Stimulated activated CD8-positive, alpha-beta memory T cell treated with anti-CD3 and anti-CD28 coated beads, Interleukin-12 subunit alpha, Interleukin-12 subunit beta, amount 100 ng/mL, for 24 hours (primary cell): ENCODE results near the gene PDHB.
"Not testable (repeated sequence)": the region's sequence is repeated elsewhere in the genome, so short reads cannot be mapped to it uniquely, and the experiment has no call there.

Experiments used
- DNase-seq: peaks from one replicate; pipeline ENCODE4 v3.0.0-alpha.2; 2020; ENCODE audit errors: extremely low read depth

PDHB gene

DNA sequence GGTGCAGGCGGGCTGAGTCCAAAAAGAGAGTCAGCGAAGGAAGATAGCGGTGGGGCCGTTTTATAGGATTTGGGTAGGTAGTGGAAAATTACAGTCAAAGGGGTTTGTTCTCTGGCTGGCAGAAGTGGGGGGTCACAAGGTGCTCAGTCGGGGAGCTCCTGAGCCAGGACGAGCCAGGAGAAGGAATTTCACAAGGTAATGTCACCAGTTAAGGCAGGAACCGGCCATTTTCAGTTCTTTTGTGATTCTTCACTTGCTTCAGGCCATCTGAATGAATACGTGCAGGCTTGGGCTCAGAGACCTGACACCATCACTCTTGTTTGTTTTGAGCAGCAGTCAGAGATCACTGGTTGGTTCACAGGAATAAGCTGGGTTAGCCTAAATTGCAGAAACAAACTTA, 3.6 kb upstream of the PDHB start:
- not testable (repeated sequence) for DNase-seq

DNA sequence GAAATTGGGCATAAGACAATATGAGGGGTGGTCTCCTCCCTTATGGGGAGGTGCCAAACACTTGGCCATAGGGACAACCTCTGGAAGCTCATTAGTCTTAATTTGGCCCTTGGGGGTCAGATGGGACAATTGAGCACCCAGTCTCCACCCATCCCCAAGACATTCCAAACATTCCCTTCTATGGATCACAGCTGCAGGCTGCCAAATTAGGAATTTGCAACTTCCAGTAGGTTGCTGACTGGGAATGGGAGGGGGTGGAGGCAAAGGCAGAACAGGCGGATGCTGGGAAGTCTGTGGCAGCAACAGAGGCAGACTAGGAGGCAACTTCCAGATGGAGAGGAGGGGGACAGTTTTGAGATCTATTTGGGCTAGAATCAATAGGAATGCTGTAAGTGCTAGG, 1.4 kb upstream of the PDHB start:
- DNase-seq, result no peak

DNA sequence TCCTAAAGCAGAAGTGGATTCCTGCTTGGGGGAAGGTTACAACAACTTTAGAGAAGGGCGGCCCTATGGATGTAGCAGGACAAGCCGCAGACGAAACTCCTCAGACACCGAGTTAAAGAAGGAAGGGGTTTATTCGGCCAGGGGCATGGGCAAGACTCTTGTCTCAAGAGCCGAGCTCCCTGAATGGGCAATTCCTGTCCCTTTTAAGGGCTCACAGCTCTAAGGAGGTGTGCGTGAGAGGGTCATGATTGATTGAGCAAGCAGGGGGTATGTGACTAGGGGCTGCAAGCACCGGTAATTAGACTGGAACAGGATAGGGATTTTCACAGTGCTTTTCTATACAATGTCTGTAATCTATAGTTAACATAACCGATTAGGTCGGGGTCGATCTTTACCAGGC, 879 bp upstream of the PDHB start:
- DNase-seq, result no peak

DNA sequence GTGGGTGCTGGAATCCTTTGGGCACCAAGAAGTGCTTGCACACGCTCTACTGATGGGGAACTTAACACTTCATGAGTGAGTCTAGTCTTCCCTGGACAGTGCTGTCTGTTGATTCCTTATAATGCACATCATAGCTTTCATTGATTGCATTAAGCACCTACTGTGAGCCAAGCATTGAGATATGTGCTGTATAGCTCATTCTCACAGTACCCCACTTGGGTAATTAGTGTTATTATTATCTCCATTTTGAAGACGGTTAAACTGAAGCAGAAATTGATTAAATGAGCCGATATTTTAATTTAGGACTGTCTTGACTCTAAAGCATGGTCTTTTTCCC, 504 bp upstream of the PDHB start:
- DNase-seq, result no peak

DNA sequence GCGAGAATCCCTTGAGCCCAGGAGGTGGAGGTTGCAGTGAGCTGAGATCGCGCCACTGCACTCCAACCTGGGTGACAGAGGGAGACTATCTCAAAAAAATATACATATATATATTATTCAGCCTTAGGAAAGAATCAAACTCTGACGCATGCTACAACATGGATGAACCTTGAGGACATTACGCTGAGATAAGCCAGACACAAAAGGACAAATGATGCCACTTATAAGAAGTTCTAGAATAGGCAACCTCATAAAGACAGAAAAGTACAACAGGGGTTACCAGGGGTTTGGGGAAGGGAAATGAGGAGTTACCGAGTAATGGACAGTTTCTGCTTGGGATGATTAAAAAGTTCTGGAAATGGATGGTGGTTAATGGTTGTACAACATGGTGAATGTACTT, 727 bp downstream of the PDHB start:
- DNase-seq, result no peak

DNA sequence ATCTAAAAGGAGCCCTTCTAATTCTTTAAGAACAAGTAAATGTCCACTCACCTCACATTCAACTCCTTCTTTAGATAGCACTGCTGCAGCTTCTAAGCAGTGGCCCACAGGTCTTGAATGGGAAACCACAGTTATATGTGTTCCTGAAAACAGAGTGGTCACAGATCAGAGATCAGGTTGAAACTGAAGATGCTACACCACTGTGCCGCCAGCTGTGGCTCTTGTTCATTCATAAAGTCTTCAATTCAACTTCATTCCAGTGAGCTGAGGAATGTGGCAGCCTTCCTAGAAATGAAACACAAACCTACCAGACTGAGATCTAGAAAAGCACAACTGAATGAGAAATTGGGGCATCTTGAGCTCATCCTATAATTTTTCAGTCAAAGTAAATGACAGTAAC, 4.0 kb downstream of the PDHB start:
- DNase-seq, result no peak

DNA sequence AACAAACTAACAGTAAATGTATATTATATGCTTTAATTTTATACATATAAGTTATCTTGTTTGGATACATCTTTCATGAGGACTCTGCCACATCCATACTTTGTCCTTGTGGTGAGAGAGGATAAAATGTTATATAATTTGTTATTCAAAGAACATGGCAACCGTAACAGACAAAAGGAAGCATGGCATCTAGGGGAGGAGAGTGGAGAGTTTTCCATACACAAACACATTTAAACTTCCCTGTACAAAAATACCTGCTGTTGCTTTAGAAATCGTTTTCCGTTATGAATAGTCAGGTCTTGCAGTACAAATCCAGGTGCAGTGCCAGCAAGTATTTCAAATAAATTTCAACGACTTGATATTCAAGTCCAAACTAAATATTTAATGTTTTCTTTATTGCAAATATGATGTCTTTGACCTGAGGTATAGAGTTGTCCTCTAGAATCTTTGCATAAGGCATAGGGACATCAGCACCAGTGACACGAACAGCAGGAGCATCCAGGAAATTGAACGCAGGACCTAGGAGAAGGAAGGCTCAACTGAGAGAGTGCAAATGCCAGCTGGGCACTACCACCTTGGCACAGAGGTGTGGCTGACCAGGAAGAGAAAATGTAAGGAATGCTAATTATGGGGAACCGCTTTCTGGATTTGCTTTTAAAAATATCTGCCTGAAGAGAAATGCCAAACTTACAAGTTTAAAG, 5.8 kb downstream of the PDHB start:
- no peak for DNase-seq

DNA sequence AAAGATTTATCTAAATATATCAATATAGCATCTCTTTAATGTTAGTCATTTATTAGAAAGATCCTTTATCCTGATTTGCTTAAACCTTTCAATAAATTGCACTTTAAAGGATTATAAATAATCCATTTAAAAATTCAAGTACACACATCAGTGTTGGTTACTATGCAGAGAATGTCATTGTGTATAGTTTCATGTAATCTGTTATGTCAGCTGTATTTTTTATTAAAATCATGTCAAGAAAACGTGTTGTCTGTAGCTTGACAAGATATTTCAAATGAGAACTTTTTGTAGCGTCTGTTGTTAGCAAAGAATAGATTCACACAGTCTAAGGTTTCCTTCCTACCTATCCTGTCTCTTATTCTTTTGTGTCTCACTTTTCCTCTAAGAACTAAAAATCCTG, 7.8 kb downstream of the PDHB start:
- no peak for DNase-seq

DNA sequence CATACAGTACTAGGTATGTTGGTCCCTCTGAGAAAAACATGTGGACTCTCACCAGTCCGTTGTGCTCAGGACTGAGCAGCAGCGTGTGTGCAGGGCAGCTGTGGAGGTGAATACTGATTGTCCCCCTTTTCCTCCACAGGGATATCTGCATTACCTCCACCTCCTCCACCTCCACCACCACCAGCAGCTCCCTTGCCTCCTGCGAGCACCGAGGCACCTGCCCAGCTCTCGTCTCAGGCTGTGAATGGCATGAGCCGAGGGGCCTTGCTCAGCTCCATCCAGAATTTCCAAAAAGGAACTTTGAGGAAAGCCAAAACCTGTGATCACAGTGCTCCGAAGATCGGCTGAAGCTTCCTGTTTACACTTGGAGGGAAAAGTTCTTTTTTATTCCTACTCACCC, 9.0 kb downstream of the PDHB start:
- DNase-seq, result no peak

DNA sequence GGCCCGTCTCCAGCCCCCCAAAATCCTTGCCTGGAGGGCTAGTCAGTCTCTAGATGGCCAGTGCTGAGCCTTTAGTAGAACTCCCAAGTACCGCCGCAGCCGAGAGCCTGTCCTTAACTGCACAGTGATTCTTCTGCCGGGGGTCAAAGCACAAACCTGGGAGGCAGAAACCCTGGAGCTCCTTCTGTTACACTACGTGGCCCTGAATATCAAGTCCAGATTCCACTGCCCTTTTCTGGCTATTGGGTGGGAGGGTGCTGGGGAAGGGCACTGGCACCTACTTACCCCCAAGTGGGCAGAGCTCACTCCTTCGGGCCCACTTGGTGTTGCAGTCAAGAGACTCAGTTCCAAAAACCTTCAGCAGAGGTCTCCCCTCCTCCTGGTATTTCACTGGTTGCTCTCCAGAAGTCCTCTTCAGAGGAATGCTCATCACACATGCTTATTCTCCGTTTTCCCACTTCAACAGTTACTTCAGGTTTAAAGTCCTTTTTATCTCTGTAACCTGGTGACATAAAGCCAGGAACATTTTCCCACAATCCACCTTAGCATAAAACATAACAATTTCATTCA, 10.8 kb downstream of the PDHB start:
- DNase-seq, result no peak

DNA sequence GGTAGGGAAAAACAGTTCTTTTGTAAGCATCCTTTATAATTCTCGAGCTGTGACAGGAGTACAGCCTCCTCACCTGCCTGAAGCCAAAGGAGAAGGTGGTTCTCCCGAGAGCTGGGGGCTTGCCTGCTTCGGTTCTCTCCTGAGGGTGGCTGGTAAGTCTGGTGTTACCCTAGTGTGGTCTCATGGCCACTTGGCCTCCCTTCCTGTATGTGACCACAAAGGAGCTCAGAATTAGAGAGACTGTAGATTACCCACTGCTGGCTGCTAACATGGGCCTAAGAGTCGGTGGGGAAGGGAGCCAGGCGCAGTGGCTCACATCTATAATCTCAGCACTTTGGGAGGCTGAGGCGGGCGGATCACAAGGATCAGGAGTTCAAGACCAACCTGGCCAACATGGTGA, 12.6 kb downstream of the PDHB start:
- no peak for DNase-seq

DNA sequence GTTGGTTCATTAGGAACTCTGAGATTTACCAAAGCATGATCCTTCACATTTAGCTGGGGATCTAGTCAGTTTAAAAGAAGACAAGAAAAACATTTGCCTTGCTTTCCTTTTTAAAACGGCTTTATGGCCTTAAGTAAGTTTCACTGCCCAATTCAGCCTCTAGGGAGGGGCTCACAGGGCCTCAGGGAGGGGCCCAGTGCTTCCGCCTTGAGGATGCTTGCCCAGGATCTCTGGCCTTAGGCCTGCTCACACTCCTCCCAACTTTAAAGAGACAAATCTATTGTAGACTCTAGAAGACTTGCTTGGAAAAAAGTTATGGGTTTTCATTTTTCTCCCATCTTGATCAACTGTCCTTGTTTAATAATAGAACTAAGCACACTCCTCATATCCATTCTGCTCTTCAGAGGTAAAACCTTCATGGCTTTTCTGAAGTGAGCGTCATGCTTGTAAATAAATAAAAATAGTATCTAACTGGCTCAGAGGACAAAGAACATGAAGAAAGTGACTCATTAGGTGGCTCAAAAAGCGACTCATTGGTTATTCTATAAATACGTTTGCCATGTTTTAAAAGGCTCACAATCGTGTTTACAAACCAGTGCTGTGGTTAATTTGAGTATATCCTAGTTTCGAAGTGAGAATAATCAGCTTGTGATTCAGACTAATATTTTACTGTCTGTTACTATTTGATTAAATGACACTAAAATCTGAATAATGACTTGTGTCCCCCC, 13.7 kb downstream of the PDHB start:
- DNase-seq, result no peak

DNA sequence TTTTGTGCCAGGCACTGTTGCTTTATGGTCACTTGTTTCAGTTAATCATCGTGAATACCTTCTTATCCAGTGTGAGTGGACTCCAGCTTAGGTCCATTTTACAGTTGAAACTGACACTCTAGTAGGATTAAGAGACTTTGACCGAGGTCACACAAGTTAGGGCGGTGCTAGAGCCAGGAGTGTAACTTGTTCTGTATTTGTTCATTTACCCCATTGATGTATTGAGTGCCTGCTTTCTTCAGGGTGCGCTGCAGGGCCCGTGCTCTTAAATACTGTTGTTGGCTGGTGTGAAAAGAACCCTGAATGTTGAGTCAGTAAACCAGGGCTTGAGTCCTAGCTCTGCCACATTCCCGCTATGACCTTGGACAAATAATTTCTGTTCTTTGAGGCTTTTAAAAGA, 15.4 kb downstream of the PDHB start:
- DNase-seq, result no peak

DNA sequence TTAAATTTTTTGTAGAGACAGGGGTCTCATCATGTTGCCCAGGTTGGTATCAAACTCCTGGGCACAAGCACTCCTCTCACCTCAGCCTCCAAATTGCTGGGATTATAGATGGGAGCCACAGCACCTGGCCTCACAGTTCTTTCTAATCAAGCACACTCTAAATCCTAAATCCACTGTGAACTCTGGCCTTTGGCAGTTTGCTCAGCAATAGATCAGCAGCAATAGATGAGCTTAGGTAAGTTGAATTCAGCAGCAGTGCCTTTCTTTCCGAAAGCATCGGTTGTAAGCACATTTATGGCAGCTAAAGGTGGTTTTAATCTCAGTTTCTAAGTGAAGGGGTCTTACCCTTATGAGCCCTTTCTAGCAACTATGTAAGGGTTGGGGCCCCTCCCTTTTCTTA, 16.6 kb downstream of the PDHB start:
- no peak for DNase-seq

DNA sequence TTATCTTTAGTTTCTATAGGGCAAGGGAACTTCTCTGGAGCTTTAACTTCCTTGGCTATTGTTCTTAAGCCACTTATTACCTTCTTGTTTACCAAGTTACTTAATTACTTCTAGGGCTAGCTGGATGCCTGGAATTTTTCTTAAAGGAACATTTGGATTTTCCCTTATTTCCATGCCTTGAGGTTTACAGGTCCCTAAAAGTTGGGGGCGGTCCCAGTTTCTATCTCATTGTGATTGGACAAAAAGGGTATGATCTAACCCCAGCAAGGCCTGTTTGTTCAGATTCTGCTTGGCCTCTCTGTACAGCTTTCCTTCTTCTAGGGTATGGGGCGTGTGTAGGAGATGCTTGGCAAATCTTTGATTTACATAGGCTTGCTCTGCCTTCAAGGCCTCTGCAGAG, 17.4 kb downstream of the PDHB start:
- DNase-seq, result no peak

DNA sequence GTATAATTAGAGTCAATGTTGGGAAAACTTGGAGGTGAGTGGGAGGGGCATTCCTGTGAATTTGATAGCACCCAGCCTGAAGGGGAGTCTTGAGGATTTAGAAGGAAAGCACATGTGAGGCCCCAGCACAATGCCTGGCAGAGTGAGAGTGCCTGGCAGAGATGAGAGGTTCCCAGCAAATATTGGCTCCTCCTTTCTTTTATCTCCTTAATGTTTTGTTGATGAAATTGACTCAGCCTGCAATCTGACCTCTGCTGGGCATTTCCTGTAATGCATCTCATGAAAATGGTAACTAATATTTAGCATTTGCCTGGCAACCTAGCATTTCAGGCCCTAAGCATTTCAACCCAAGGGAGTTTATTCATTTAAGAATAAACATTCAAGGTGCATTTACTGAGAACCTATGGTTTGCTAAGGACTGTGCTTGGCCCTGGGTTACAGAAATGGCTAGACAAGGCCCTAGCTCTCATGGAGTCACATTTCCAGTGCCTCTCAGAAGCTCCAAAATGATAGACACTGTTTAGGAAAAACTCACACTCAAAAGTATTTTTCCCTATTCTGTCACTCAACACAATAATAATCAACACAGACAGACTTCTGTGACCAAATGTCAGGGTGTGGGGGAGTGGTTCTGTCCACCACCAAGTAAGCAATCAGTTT, 19.0 kb downstream of the PDHB start:
- no peak for DNase-seq

DNA sequence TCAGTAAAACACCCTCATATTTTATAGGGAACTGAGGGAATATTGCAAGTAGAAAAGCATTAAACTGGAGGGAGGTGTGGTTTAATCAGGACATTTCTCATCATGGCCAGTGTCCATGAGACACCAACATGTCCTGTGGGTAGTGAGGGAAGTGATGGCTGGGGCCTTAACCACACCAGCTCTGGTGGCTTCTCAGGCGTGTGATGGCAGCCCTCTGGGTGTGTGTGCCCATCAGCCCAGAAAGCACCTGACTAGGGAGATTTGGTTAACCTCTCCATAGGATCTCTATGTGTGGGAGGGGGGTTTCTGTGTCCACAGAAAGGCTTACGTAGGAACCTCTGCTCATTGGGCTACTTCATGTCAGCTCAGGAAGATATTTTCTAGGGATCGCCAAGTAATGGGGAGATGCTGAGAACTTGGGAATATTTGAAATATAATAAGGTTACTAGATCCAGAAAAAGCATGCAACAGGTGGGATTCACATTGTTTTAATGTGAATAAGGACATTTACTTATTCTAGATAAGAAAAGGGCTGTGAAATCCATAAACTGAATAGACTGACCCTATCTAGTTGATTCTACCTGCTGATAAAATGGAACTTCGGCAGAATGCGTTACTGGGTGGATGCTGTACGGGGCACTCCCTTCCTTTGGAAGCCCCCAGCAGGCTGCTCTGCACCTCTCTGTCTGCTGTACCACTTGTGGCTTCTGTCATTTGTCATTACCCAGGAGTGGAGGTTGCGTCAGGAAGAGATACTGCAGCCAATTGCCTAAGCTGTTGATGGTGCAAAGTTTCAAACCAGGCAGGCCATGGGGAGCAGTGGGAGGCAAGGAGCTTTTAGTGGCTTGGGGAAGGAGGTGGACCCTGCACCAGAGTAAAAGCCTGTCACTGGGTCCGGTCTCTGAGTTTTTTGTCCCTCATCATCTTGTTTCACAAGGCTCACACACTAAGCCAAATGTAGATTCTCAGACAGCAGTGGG, 21.5 kb downstream of the PDHB start:
- no peak for DNase-seq

DNA sequence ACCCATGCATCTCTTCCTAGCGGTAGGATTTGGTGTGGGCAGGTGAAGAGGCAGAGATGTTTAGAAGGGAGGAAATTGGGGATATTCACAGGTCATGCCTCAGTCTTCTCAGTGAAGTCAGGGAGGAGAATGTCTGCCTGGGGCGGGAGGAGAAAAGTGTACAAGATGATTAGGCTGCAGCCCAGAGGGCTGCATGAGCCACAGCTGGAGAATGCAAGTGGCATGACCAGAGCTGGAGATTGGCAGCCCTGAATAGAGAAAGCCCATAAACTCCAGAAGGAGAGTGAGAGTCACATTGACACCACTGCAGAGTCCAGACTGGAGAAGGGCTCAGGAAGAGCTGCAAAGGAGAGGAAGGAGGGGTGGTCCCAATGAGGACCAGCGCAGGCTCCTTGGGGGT, 22.6 kb downstream of the PDHB start:
- DNase-seq, result no peak

DNA sequence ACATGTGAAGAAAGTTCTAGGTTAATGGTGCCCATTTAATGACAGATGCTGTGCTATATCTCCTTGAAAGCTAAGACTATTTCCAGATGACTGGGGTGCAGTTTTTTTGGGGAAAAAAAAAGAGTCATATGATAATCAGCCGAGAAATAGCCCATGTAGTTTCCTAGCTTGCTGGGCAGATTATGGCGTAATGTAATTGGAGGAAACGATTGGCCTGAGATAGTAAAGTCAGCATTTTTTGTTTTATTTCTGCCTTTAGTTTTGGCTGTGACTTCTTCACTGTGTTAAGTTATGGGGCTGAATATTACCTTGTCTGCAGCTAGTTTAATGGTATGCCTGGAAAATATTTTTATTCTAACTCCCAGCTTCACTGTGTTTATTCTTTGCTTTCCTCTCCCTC, 24.0 kb downstream of the PDHB start:
- DNase-seq, result no peak

DNA sequence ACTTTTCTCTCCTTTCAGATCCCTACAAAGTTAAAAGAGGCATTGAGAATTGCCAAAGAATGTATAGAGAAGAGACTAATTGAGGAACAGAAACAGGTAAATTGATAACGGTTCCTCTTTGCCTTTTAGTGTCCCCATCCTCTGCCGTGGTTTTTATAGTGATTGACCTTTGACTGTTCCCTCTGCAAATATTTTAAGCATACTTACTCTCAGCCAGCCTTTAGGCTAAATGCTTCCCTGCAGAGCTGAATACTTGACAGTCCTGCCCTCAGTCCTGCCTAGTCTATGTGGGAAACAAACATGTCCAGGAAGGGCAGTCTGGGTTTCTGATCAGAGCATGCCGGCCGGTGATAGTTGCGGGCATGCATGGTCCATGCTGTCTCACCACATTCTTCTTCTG, 24.7 kb downstream of the PDHB start:
- DNase-seq, result no peak

DNA sequence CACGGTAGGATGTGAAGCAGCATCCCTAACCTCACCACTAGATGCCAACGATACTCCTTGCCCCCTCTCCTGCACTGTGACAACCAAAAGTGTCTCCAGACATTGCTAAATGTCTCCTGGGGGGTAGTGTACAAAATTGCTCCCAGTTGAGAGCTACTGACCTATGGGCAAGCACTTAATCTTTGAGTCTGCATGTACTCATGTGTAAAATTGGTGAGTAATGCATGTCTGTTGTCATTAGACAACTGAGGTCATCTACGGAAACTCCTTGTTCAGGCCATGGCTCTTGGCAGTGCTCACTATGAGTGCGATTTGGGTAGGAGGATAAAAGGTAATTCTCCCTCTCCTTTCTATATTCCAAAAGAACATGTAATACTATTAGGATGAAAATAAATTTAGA, 29.2 kb downstream of the PDHB start:
- DNase-seq, result no peak
